Stimulated activated CD4-positive, alpha-beta T cell treated with anti-CD3 and anti-CD28 coated beads, Interleukin-4, amount 100 ng/mL, for 24 hours (primary cell): ENCODE results near the gene SH2D3C.

Experiments used
- DNase-seq: peaks from one replicate; pipeline ENCODE4 v3.0.0-alpha.2; 2020

Gene SH2D3C

DNA sequence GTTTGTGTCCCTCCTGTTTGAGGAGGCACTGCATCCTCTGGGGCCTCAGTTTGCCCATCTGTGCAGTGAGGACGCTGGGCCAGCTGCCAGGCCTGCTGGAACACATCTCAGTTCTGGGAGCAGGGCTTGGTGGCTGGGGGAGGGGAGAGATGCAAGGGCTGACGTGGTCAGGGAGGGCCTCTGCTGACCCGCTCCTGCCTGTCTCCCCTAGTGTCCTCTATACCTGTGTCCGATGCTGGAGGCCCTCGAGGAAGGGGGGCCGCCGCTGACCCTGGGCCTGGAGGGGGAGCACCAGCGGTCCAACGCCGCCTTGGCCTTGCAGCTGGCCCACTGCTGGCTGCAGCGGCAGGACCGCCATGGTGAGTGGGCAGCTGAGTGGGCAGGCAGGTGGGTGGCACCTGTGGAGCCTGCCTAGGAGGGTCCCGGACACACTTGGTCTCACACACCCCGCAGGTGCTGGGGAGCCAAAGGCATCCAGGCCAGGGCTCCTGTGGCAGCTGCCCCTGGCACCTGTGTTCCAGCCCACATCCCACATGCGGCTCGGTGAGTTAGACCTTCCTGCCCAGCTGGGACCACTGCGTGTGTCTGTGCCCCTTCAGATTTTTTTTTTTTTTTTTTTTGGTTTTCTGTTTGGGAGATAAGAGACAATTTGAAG, 30.0 kb upstream of the SH2D3C start:
- no peak for DNase-seq

DNA sequence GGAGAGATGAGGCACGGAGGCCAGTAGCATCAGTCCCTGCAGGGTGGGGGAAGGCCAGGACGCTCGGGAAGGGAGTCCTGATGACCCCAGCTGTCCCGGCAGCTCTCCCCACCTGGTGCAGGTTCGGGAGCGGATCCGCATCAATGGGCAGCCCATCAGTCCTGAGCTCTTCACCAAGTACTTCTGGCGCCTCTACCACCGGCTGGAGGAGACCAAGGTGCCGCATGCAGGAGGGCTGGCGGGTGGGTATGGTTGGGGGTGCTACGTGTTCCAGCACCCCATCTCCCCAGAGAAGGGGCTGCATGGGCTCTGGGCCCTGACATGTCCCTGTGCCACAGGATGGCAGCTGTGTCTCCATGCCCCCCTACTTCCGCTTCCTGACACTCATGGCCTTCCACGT, 28.4 kb upstream of the SH2D3C start:
- no peak for DNase-seq

DNA sequence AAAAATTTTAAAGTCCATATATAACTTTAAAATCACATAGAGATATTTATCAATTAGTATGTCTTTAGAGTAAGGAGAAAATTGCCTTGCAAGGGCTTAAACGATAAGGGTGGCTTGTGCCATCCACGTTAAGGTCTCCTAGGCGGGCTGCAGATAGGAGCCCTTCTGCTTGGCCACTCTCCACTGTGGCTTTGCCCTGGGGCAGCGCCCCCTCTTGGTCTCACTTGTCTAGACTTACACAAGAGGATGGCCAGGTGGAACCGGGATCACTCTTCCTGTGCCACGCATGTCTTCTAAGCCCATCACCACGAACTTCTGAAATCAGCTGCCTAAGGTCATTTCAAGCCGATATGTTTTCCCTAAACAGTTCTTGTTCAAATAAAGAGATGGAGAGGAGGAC, 27.2 kb upstream of the SH2D3C start:
- DNase-seq = peak; percentile 37

DNA sequence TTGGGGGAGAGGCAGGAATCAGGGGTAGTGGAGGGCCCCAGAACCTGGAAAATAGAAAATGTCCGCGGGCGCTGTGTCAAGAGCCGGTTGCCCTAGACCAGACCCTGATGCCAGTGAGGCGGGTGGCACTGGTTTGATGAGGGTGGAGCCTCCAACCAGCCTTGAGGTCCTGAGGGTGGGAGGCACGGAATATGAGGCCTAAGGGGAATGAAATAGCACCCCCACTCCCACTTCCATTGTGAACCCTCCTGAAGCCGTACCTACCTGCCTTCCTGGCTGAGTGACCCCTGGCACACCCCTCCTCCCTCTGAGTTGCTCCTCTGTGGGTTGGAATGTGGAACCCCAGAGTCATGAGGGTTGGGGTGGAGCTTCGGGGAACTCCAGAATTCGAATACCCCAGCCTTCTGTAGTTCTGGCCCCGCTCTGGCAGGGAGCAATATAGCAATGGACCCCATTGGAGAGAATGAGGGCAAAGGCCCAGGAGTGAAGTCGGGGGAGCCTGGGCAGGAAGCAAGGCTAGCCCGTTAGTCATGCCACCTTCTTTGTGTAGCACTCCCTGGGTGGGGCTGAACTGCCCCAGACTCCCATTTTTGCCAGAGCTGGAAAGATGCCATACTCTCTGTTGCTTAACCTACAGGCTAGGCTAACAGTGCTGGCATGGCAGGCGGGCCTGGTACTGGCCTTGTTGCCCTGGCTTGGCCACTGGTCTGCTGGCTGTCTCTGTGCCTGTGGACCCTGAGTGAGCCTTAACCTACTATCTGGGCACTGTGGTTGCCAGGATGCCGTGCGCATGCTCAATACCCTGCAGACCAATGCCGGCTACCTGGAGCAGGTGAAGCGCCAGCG, 25.3 kb upstream of the SH2D3C start:
- peak; percentile 36 for DNase-seq

DNA sequence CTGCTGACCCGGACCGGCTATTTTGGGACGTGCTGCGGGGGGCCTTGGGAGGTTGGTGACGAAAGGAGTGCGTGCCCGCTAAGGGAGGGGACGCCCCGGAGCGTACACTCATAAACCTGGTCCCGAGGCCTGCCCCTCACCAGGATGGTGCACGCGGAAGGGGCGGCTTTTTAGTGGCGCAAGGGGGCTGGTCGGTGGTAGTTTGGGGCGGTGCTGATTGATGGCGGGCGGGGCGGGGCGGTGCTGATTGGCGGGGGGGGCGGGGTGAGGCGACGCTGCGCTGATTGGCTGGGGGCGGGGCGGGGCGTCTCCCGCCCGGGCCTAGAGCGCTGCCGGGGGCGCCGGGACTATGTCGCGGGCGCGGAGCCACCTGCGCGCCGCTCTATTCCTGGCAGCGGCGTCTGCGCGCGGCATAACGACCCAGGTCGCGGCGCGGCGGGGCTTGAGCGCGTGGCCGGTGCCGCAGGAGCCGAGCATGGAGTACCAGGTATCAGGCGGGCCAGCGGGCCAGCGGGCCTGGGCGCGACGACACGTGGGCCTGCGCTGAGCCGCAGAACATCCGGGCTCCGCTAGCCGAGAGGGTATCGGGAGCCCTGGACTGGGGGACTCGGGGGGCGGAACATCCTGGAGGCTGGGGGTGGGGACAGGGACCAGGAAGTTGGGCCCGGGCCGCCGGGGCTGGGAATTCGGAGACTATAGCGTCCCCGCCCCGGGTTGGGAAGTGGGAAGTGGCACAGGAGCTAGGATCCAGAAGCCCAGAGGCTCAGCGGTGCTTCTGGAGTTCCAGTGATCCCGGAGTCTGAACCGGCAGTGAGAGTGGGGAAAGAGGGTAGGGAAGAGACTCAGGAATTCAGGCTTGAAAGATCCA, 24.3 kb upstream of the SH2D3C start, which contains the start of gene FPGS:
TSS of gene FPGS (plus strand) at position 307 of the 868 bp plus-strand sequence. CDS start at position 350, 43 bp downstream.
- peak; percentile 86 for DNase-seq

DNA sequence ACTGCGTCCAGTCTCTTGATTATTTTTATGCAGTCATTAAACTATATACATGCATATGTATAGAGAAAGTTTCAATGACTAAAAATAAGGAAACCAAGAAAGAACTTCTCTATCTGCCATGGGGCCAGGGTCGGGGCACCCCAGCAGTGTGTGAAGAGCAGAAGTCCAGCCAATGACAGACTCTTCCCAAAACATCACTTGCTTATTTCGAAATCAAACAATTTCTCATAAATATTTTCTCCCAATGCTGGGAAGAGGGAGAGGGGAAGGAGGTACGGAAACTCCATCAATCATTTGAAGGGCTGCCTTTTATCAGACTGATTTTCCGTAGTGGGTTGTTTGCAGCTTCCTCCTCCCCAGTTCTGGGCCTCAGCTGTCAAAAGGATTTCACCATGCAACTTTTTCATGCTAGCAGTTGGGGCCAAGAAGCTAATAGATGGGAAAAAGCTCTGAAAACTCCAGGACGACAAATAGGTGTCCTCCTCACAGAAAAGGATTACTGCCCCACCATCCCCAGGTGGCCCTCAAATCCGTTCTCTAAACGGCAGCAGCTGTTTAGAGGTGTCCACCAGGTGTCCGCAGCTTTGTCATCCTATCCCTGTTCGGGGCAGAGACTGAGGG, 23.6 kb upstream of the SH2D3C start:
- no peak for DNase-seq

DNA sequence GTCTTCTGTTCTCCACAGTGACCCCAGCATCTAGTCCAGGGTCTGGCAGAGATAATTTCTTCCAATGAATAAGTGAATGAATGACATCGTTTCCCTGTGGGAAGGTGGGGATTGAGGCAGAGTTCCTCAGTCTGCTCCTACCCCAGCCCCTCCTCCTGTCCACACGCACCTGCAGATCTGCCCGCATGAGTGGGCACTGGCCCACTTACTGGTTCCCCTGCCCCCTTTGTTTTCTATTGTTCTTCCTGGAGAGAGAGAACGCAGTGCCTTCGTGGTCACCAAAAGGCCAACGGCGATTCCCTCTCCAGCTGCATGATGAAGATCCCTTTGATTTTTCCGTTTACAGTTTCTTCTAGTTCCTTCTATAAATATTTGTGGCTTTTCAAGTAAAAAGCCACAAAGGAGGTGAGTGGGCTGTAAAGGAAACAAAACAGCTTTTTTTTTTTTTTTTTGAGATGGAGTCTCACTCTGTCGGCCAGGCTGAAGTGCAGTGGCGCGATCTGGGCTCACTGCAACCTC, 18.4 kb upstream of the SH2D3C start:
- DNase-seq = no peak

DNA sequence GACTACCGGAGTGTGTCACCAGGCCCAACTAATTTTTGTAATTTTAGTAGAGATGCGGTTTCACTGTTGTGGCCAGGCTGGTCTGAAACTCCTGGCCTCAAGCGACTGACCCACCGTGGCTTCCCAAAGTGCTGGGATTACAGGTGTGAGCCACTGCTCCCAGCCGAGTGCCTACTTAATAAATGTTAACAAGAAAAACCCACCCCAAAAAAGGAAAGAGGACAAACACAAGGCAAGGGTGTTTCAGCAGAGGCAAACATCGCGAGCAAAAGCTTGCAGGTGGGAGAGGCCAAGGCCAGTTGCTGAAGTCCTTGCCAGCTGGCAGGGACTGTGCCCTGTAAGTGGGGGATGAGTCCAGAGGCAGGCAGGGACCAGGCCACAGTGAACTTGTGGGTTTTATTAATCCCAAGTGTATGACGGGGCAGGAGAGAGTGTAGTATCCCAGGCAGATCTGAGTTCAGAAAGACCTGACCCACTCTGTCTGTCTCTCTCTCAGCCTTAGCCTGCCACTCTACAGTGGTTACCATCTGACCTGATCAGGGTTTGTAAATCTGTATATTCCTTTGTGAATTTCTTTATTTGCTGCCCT, 17.9 kb upstream of the SH2D3C start:
- DNase-seq = no peak

DNA sequence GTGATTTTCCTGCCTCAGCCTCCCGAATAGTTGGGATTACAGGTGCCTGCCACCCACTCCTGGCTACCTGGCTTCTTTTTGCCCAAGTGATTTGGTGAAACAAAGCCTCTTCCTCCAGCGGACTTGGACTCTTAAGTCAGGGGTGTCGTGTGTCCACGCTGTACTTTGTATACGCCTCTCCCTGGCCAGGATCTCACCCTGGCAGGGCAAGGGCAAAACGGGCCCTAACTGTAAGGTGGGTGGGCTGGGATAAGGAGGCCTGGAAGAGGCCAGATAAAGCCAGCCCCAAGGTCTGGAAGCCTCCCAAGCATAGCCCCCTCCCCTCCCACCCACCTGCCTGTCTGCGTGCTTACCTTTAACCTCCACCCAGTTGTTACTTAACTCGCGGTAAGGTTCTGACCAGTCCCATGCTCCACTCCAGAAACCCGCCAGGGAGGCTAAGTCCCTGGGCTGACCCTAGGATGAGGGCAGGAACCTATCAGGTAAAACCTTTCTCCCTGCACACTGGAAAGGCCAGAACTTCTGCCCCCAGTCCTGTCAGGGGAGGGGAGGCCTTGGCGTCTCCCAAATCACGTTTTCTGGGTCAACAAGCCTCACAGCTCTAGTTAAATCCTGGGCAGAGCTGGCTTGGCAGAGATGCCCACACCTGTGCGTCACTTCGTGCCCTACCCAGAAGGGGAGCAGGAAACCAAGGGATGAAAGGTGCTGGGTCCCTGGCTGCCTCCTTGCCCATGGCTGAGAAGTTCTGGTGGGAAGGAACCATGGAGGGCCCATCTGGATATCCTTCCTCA, 15.7 kb upstream of the SH2D3C start:
- DNase-seq = no peak

DNA sequence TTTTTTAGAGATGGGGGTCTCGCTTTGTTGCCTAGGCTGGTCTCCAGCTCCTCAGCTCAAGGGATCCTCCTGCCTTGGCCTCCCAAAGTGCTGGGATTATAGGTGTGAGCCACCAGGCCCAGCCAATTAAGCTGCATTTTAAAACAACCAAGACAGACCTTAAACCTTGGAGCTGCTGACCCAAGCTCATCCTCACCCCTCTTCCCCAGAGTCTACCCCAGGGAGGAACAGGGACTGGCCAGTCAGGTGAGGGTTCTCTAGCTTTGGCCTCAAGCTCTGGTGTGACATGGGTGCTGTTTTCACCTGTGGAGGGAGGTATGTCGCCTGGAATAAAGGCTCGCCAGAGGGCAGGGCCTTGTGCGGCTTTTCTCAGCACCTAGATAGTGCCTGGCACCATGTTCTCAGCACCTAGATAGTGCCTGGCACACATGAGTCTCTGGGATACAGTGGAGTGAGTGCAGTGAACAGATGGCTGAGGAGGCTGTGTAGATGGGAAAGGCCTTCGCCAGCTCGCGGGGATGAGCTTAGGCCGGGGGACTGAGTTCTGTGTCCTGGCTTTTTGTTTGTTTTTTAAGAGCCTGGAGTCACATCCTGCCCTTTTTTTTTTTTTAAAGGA, 14.7 kb upstream of the SH2D3C start:
- no peak for DNase-seq

DNA sequence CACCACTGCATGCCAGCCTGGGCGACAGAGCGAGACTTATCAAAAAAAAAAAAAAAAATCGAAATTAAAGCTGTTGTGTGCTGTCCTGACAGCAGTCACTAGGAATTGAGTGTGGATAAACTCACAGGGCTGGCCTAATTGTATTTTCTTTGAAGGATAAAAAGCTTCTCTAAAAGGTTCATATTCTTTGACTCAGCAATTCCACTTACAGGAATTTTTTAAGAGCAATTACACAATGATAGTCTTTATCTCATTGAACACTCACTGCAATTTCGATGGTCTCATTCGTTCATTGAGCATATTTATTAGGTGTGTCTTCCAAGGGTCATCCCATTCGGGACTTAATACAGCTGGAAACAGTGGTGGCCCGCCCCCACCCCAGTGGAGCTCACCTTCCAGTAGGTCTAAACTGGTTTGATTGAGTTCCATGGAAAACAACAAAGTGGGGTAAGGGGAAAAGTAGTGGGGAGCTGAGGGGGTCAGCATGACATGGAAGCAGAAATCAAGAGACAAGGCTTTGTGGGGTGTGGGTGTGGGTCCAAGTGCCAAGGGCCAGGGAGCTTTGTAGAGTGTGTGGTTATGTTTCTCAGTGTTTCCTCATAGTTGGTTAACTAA, 14.1 kb upstream of the SH2D3C start:
- DNase-seq = no peak

DNA sequence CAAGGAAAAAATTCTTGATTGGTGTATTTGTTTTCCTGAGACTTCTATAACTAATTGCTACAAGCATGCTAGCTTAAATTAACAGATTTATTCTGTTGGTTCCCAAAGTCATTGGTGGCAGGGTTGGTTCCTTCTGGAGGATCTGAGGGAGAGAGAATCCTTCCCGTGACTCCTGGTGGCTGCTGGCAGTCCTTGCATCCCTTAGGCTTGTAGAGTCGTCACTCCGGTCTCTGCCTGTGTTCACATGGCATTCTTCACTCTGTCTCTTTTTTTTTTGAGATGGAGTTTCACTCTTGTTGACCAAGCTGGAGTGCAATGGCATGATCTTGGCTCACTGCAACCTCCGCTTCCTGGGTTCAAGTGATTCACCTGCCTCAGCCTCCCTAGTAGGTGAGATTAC, 12.6 kb upstream of the SH2D3C start:
- no peak for DNase-seq

DNA sequence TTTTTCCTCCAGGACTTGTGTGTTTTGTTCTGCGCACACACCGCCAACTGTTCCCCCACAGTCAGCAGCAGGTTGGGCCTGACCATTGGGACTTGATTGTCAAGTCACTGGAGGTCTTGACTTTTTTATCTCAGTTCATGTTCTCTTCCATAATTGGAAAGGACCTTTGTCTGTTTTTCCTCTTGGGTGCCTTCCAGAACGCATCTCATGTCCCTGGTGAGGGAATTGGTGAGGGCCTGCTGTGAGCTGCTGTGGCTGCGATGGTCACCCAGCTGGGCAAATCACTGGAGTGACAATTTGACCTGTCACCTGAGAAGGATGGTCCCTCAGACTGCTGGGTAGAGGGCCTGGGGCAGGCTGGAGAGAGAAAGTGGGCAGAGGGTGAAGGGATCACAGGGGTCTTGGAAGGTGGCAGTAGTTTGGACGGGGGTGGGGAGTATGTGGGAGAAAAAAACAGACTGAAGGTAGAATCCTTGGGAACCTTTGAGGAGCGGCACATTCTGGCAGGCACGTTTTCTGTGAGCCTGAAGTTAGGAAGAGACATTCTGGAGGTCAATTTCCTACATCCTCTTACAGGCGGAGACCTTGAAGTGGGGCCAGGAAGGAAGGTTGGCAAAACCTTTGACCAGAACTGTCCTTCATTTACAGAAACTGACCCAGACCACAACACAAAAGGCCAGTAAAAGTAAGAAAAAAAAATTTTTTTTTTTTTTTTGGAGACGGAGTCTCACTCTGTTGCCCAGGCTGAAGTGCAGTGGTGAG, 11.8 kb upstream of the SH2D3C start:
- no peak for DNase-seq

DNA sequence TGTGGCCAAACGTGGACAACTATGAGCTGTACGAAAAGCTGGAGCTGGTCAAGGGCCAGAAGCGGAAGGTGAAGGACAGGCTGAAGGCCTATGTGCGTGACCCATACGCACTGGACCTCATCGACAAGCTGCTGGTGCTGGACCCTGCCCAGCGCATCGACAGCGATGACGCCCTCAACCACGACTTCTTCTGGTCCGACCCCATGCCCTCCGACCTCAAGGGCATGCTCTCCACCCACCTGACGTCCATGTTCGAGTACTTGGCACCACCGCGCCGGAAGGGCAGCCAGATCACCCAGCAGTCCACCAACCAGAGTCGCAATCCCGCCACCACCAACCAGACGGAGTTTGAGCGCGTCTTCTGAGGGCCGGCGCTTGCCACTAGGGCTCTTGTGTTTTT, 10.7 kb upstream of the SH2D3C start:
- DNase-seq = no peak

DNA sequence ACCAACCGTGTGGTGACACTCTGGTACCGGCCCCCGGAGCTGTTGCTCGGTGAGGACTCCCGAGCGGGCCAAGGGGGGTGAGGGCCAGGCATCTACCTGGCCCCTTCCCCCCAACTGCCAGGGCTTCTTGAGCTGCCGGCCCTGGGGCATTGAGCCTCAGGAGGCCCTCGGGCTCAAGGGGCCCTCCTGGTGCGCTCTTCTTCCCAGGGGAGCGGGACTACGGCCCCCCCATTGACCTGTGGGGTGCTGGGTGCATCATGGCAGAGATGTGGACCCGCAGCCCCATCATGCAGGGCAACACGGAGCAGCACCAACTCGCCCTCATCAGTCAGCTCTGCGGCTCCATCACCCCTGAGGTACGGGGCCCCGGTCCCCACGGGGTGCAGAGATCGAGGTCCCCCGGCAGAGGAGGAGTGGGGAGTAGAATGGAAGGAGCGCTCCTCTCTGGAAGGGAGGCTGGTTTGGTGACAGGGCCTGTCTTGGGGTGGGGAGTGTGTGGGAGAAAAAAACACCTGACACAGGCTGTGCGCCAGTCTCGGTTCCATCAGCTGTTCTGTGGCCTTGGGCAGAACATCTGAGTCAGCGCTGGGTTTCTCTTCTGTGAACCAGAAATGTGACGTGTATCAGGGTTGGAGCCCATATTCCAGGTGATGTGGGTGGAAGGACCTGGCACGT, 10.0 kb upstream of the SH2D3C start:
- peak; percentile 81 for DNase-seq

DNA sequence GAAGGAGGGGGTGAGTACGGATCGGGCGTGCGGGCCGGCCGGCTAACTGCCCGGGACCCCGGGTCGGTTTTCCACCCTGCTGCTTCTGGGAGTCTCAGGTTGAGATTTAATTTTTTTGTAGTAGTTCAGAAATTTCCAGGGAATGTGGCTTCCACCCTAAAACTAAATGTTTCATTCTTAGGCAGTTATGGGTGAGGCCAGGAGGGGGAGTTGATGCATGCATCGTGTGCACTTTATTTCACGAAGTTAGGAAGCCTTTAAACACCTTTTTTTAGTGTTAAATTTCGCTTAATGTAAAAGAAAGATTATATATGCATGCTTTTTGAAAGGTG, 8.3 kb upstream of the SH2D3C start:
- no peak for DNase-seq

DNA sequence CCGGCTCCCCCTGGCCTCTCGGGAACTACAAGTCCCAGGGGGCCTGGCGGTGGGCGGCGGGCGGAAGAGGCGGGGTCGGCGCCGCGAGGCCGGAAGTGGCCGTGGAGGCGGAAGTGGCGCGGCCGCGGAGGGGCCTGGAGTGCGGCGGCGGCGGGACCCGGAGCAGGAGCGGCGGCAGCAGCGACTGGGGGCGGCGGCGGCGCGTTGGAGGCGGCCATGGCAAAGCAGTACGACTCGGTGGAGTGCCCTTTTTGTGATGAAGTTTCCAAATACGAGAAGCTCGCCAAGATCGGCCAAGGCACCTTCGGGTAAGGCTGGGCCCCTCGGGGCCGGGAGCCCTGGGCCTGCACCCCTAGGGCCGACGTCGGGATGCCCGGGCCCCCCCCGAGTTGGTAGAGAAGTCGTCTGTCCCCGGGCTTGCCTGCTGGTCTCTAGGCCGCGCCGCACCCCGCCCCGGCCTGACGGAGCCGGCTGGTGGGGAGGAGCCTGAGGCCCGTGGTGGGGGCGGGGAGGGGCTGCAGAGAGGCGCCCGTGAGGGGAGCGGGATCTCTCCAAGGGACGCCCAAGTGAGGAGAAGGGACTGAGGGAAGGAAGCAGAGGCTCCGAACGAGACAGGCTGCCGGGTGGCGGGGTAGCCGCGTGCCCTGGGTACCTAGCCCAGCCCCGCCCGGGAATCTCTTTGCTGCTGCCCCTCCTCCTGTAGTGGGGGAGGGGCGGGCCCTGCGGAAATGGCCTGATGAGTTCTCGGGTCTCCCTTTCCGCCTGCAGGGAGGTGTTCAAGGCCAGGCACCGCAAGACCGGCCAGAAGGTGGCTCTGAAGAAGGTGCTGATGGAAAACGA, 7.7 kb upstream of the SH2D3C start, which contains the start of gene CDK9:
TSS of gene CDK9 (plus strand) at position 102 of the 840 bp plus-strand sequence. CDS start at position 217, 115 bp downstream.
- peak; percentile 93 for DNase-seq
